Measurements from ENCODE around the gene SIRT6. TPM values are rescaled to one million over a fixed set of nuclear protein-coding genes. Genes with fewer than 3 reads are reported as not detected.
"Not testable (repeated sequence)": the region's sequence is repeated elsewhere in the genome, so short reads cannot be mapped to it uniquely, and the experiment has no call there.

Gene SIRT6
- polyA plus RNA-seq, 1 donor from 2014 or later: 42.8 TPM

- Histone ChIP-seq H3K27ac (ENCODE audit: low read length) (no peak overlapping the region), H3K4me3 (ENCODE audit: low read length) (no peak overlapping the region), H3K9me2 (ENCODE audit: insufficient read depth, low read length) (no peaks in the 10 kb centered on the region), H3K9me3 (ENCODE audit: low read length) (no peaks in the 10 kb centered on the region), H3K9ac (ENCODE audit: low read length) (no peak overlapping the region), H4K20me1 (ENCODE audit: insufficient read depth) (no peaks in the 10 kb centered on the region), H3K4me2 (ENCODE audit: low read length) (no peak overlapping the region), H3K79me2 (replicated peaks; ENCODE audit: insufficient read depth, low read length) (no peaks in the 10 kb centered on the region), H3K27me3 (ENCODE audit: insufficient read depth, low read depth, low read length) (no peaks in the 10 kb centered on the region), H2AFZ (ENCODE audit: low read depth, low read length) (no peak overlapping the region), H3K36me3 (ENCODE audit: insufficient read depth, low read length) (no peaks in the 10 kb centered on the region), H3F3A (ENCODE audit: insufficient read depth, low read length, poor library complexity, severe bottlenecking) (no peaks in the 10 kb centered on the region)
- TF ChIP-seq EP300 (conservative IDR thresholded peaks at IDR 0.05; ENCODE audit: poor library complexity, severe bottlenecking): no peak
Observed at GRCh38 chr19:4138445-4138844, 43.9 kb downstream of the SIRT6 start.

GRCh38 chr19:4136680-4137088, 45.7 kb downstream of the SIRT6 start:
- TF ChIP-seq TAF1 (IDR thresholded peaks at IDR 0.05; ENCODE audit: low read depth) (no peak), RAD21 (conservative IDR thresholded peaks at IDR 0.05) (no peak), EZH2 (IDR thresholded peaks at IDR 0.05; ENCODE audit: borderline replicate concordance, insufficient read depth, low read length, poor library complexity, severe bottlenecking) (no peak), MXI1 (conservative IDR thresholded peaks at IDR 0.05; ENCODE audit: poor library complexity, severe bottlenecking) (no peak), SMC3 (conservative IDR thresholded peaks at IDR 0.05; ENCODE audit: poor library complexity) (no peak), EP300 (conservative IDR thresholded peaks at IDR 0.05; ENCODE audit: poor library complexity, severe bottlenecking) (no peak), POLR2AphosphoS5 (IDR thresholded peaks at IDR 0.05) (no peak), REST (IDR thresholded peaks at IDR 0.05; ENCODE audit: borderline replicate concordance) (no peak), CTCF (IDR thresholded peaks at IDR 0.05; ENCODE audit: poor library complexity, severe bottlenecking) (no peak)
- no peaks in the 10 kb centered on the region for H3K79me2 ChIP-seq (replicated peaks; ENCODE audit: insufficient read depth, low read length)
- H3K36me3 ChIP-seq (ENCODE audit: insufficient read depth, low read length): no peaks in the 10 kb centered on the region
- no peaks in the 10 kb centered on the region for H3F3A ChIP-seq (ENCODE audit: insufficient read depth, low read length, poor library complexity, severe bottlenecking)
- H3K4me3 ChIP-seq (ENCODE audit: low read length): no peak overlapping the region
- H3K9me2 ChIP-seq (ENCODE audit: insufficient read depth, low read length): no peaks in the 10 kb centered on the region
- H3K27ac ChIP-seq (ENCODE audit: low read length): no peak overlapping the region
- H3K4me2 ChIP-seq (ENCODE audit: low read length): no peak overlapping the region
- no peaks in the 10 kb centered on the region for H3K9me3 ChIP-seq (ENCODE audit: low read length)
- H4K20me1 ChIP-seq (ENCODE audit: insufficient read depth): no peaks in the 10 kb centered on the region
- no peak overlapping the region for H2AFZ ChIP-seq (ENCODE audit: low read depth, low read length)
- no peak overlapping the region for H3K9ac ChIP-seq (ENCODE audit: low read length)
- no peaks in the 10 kb centered on the region for H3K27me3 ChIP-seq (ENCODE audit: insufficient read depth, low read depth, low read length)

GRCh38 chr19:4135386-4135785, 47.0 kb downstream of the SIRT6 start:
- H4K20me1 ChIP-seq (ENCODE audit: insufficient read depth); H3K27ac ChIP-seq (ENCODE audit: low read length); H2AFZ ChIP-seq (ENCODE audit: low read depth, low read length); H3K79me2 ChIP-seq (replicated peaks; ENCODE audit: insufficient read depth, low read length); H3K36me3 ChIP-seq (ENCODE audit: insufficient read depth, low read length); H3F3A ChIP-seq (ENCODE audit: insufficient read depth, low read length, poor library complexity, severe bottlenecking); H3K9me3 ChIP-seq (ENCODE audit: low read length); H3K9me2 ChIP-seq (ENCODE audit: insufficient read depth, low read length); H3K27me3 ChIP-seq (ENCODE audit: insufficient read depth, low read depth, low read length); H3K9ac ChIP-seq (ENCODE audit: low read length); H3K4me3 ChIP-seq (ENCODE audit: low read length); H3K4me2 ChIP-seq (ENCODE audit: low read length): not testable (repeated sequence)
